Aorta (tissue), 5 donors: ENCODE results near the gene DNAJB11. TPM values are rescaled to one million over a fixed set of nuclear protein-coding genes. Genes with fewer than 3 reads are reported as not detected.

Source experiments
- ATAC-seq: fragments of 200-7000 bp; cut with Tn5 transposase; one replicate; pipeline ENCODE4 v1.9.1; 2022; ENCODE audit warnings: moderate library complexity; ENCODE audit not compliant: low FRiP score
- DNase-seq, 2 donors: peaks; one replicate each; pipeline ENCODE4 v3.0.0-alpha.2; 2020
- H3K27ac ChIP-seq, 2 donors: one replicate each; pipeline ENCODE4 v1.5.1; 2013; ENCODE audit warnings: low read length in 2 of 2, mild to moderate bottlenecking in 2 of 2, moderate library complexity in 2 of 2, control low read depth in 1 of 2, inconsistent platforms in 1 of 2, low read depth in 1 of 2
- H3K27me3 ChIP-seq, 2 donors: one replicate each; pipeline ENCODE4 v1.6.1; 2013; ENCODE audit warnings: control low read depth in 1 of 2, low read length in 1 of 2, mild to moderate bottlenecking in 1 of 2, moderate library complexity in 1 of 2; ENCODE audit not compliant: insufficient read depth in 2 of 2, control insufficient read depth in 1 of 2
- H3K36me3 ChIP-seq, 2 donors: one replicate each; pipeline ENCODE4 v1.6.1; 2013; ENCODE audit warnings: control low read depth in 1 of 2, low read length in 1 of 2, mild to moderate bottlenecking in 1 of 2; ENCODE audit not compliant: insufficient read depth in 2 of 2, control insufficient read depth in 1 of 2
- H3K4me1 ChIP-seq, 2 donors: one replicate each; pipeline ENCODE4 v1.6.1; 2013; ENCODE audit warnings: low read length in 2 of 2, control low read depth in 1 of 2, mild to moderate bottlenecking in 1 of 2, moderate library complexity in 1 of 2; ENCODE audit not compliant: insufficient read depth in 2 of 2, control insufficient read depth in 1 of 2
- H3K4me3 ChIP-seq, 2 donors: one replicate each; pipeline ENCODE4 v1.5.1; 2013; ENCODE audit warnings: low read length in 2 of 2, control low read depth in 1 of 2, mild to moderate bottlenecking in 1 of 2
- H3K9me3 ChIP-seq: one replicate; pipeline ENCODE4 v1.6.1; 2013; ENCODE audit warnings: mild to moderate bottlenecking, low read length; ENCODE audit not compliant: control insufficient read depth
- WGBS, 2 donors: extraction: QIAGEN DNeasy Blood & Tissue Kit; methylation state at CpG; one replicate each; pipeline ENCODE4 v1.1.7; 2013; 5-methylcytosine and 5-hydroxymethylcytosine counted together
- intact Hi-C, 2 donors: fragments of 100-400 bp; cut with DNase I; formaldehyde crosslinking; loops; one replicate each; pipeline versions ENCODE4 v1.14.2 to v1.15.0; 2022
- polyA plus RNA-seq, 2 donors: library from polyadenylated mRNA; stranded (reverse); fragments of 200-250 nt; gene quantifications; one replicate each; pipeline ENCODE4 v1.2.3, GENCODE V29; 2013
- total RNA-seq, 2 donors: library from RNA; stranded (reverse); fragmentation: NEBNext Ultra II Directional; extraction: Animal tissue kit (Norgen Biotek cat#: 25700); gene quantifications; one replicate each; pipeline ENCODE4 v1.2.1, GENCODE V29; 2021
- donor health status: healthy with polysubstance abuse.
- donor health status: Bipolar disorder and iron deficiency.
- donor health status: DM: no; HTN: no; CAD: no.
- donor health status: DM: no; HTN: no; CAD: no.
- donor health status: DM: yes; HTN: yes; CAD: no.

DNAJB11 gene
- total and polyA plus RNA-seq, 4 donors, result 35.0 to 47.0 (median 38.4) TPM

DNA sequence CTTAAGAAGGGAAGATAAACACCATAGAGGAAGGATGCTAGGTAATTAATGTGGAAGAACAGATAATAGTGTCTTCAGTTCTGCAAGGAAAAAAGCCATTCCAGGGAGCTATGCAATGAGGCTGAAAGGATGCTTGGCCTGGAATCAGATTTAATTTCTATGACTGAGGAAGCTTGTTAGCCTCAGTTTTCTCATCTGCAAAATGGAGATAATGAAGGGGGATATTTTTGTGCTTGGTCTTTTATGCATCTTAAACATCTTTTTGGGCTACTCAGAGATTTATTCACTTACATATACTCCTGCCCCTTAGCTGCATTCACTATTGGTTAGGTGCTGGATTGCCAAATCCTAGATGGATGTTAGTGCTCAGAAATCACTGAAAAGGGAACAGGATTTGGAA is 16.7 kb downstream of the DNAJB11 start:
- no peaks in the 10 kb centered on the region for H3K4me1 ChIP-seq
- no peak for DNase-seq
- no peak overlapping the region for H3K27ac ChIP-seq
- intact Hi-C loops, result no loop called here
- H3K36me3 ChIP-seq, result peaks cover 4 to 7% of the 10 kb centered on the region in 2 donors
- H3K9me3 ChIP-seq, result no peaks in the 10 kb centered on the region
- no peak overlapping the region for H3K4me3 ChIP-seq
- no peaks in the 10 kb centered on the region for H3K27me3 ChIP-seq
- ATAC-seq, result no peak

DNA sequence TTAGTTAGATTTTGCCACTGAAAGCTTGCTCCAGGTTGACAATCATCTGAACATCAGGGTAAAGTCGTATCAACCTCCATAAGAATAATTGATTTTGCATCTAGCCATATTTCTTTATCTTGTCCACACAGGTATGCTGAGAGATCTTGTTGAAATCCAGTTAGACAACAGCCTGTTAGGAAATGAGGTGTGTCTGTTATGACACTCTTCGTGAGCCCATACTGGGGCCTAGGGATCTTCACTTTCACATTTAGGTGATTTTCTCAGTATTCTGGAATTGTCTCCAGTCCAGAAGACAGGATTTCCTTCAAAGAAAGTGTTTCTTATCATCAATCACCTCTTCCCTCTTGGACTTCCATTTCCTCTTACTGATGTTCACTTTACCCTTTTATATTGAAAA is 18.1 kb downstream of the DNAJB11 start:
- DNase-seq, result no peak
- no peaks in the 10 kb centered on the region for H3K27me3 ChIP-seq
- no peaks in the 10 kb centered on the region for H3K4me1 ChIP-seq
- intact Hi-C loops, result no loop called here
- WGBS, 2 donors, result 70 to 75% methylated on average over 2 of the region's 2 CpGs
- no peak for ATAC-seq
- peaks cover 3 to 4% of the 10 kb centered on the region in 2 donors for H3K36me3 ChIP-seq
- H3K4me3 ChIP-seq, result no peak overlapping the region
- H3K9me3 ChIP-seq, result no peaks in the 10 kb centered on the region
- H3K27ac ChIP-seq, result no peak overlapping the region

DNA sequence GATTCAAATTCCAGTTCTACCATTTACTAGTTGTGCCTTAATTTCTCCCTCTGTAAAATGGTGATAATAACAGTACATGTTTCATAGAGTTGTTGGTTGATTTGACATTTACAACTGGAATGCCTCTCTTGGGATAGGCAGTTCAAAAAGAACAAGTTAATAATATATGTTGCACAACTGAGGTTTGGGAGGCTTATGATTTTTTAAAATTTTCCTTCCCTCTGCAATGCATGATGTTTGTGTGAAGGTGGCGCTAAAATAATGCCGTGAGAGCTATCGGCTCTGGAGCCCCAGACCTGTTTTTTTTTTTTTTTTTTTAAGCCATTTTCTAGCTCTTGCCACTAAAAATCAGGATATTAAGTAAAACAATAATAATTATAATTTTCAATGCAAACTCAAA is 18.6 kb downstream of the DNAJB11 start:
- no peak for ATAC-seq
- WGBS, 2 donors, result 30 to 36% methylated on average over 3 of the region's 3 CpGs
- DNase-seq, result no peak
- intact Hi-C loops, result no loop called here
- peaks cover 3 to 4% of the 10 kb centered on the region in 2 donors for H3K36me3 ChIP-seq
- H3K4me3 ChIP-seq, result no peak overlapping the region
- H3K27me3 ChIP-seq, result no peaks in the 10 kb centered on the region
- no peak overlapping the region for H3K27ac ChIP-seq
- H3K9me3 ChIP-seq, result no peaks in the 10 kb centered on the region
- no peaks in the 10 kb centered on the region for H3K4me1 ChIP-seq

DNA sequence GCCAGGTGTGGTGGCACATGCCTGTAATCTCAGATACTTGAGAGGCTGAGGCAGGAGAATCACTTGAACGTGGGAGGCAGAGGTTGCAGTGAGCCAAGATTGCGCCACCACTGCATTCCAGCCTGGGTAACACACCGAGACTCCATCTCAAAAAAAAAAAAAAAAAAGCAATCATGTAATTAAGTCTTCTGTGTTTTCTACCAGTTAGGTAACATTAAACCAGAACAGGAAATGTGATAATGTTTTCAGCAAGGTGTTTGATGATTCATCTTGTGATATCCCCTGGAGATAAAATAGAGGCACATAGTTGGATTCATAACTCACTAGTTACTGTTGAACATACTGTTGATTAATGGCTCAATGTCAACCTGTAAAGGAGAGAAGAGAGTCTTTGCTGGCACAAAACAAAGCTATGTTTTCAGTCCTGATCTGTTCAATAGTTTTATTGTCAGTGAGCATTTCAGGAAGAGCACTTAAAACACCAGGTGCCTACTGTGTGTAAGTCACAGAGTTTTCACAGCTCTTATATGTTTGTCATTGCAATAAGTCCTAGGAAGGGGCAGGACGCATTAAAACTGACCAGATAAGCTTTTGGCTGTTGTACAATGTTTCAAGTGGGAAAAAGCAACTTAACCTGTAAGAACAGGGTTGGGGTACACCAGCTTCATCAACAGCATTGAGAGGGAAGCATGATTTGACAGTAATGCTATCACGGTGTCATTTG is 19.5 kb downstream of the DNAJB11 start:
- H3K27me3 ChIP-seq, result no peaks in the 10 kb centered on the region
- ATAC-seq, result no peak
- no peak overlapping the region for H3K4me3 ChIP-seq
- no peak for DNase-seq
- H3K36me3 ChIP-seq, result peaks cover under 1 to 4% of the 10 kb centered on the region in 2 donors
- H3K9me3 ChIP-seq, result no peaks in the 10 kb centered on the region
- H3K27ac ChIP-seq, result no peak overlapping the region
- intact Hi-C loops, result no loop called here
- 55 to 58% methylated on average over 5 of the region's 5 CpGs for WGBS, 2 donors
- H3K4me1 ChIP-seq, result no peaks in the 10 kb centered on the region

DNA sequence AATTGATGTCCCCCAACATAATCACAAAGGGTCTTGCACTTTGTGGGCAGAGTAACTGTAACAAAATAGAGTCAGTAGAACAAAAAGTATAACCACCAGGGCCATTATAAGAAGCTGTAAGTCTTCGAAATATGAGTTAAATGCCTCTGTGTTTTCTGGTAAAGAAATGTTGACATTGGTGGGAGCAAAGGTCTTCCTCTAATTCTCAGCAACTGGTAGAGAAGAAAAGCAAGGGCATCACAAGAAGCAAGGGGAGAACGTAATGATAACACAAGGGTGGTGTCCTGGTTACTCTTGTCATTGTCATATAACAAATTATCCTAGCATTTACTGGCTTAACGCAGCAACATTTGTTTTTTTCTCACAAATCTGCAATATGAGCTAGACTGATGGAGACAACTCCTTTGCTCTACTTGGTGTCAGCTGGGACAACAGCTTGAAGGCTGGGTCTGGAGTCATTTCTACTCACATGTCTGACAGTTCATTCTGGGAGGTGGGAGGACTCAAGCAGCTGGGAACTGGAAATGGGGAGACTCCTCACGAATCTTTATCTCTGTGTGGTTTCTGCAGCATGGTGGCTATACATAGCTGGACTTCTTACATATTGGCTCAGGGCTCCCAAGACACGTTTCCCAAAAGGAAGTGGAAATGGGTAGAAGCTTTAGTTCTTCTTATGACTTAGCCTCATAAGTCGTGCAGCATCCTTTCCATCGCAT is 20.2 kb downstream of the DNAJB11 start:
- intact Hi-C loops, result no loop called here
- no peaks in the 10 kb centered on the region for H3K9me3 ChIP-seq
- 76 to 78% methylated on average over 7 of the region's 7 CpGs for WGBS, 2 donors
- no peaks in the 10 kb centered on the region for H3K4me1 ChIP-seq
- no peak overlapping the region for H3K27ac ChIP-seq
- no peaks in the 10 kb centered on the region for H3K27me3 ChIP-seq
- DNase-seq (no peak), ATAC-seq (no peak)
- no peaks in the 10 kb centered on the region for H3K36me3 ChIP-seq
- no peak overlapping the region for H3K4me3 ChIP-seq

DNA sequence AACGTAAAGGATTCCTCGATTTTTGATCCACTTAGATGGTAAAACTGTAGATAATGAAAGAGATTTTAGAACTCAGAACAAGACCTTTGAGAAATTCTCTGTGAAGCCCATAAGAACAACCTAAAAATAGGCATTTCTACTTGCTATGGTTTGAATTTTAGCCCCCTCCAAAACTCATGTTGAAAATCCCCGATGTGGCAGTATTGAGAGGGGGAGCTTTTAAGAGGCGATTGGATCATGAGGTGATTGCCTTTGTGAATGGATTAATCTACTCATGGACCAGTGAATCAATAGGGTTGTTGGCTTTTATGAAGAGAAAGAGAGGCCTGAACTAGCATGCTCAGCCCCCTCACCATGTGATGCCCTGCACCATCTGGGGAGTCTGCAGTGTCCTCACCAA is 22.2 kb downstream of the DNAJB11 start:
- intact Hi-C loops, result no loop called here
- Histone ChIP-seq H3K4me1 (no peaks in the 10 kb centered on the region), H3K4me3 (no peak overlapping the region), H3K27ac (no peak overlapping the region), H3K36me3 (no peaks in the 10 kb centered on the region), H3K9me3 (no peaks in the 10 kb centered on the region), H3K27me3 (no peaks in the 10 kb centered on the region)
- ATAC-seq (no peak), DNase-seq (no peak)
- 88 to 92% methylated on average over 4 of the region's 4 CpGs for WGBS, 2 donors

DNA sequence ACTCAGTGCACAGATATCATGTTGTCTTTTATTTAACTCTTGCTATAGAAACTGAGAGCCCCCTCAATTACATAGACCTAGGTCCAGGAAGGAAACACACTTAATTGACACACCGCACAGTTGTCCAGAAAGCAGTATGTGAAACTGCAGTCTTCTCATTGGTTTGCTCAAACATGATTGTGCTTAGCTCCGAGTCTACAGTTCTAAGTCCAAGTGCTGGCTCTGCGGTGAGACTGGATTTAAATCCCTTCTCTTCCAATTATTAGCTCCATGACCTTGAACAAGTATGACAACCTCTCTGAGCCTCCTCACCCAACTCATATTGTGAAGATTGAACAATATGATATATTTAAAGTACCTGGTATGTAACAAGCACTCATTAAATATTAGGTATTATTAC is 23.3 kb downstream of the DNAJB11 start:
- H3K27ac ChIP-seq, result no peak overlapping the region
- ATAC-seq (no peak), DNase-seq (no peak)
- no peaks in the 10 kb centered on the region for H3K4me1 ChIP-seq
- intact Hi-C loops, result no loop called here
- WGBS, 2 donors, result 90% methylated on average over 3 of the region's 3 CpGs
- no peaks in the 10 kb centered on the region for H3K36me3 ChIP-seq
- no peaks in the 10 kb centered on the region for H3K27me3 ChIP-seq
- no peak overlapping the region for H3K4me3 ChIP-seq
- H3K9me3 ChIP-seq, result no peaks in the 10 kb centered on the region

DNA sequence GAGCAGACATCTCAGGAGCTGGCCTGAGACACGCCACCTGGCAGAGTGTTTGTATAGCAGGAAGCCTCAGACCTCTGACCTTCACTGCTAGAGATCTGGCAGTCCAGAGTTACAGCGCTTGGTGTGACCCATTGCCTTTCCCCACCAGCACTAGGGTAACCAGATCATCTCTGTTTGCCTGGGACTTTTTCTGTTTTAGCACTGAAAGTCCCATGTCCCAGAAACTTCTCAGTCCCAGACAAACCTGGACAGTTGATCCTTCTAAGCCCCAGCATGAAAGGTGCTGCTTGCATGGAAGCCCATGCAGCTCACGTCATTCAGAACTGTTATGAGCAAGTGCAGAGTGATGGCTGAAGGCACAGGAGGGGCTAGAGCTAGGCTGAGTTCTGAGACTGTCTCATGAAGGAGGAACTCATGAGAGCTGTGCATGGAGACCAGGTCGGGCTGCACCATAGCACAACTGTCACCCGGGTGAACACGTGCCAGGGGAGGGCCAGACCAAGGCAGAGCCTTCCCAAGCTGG is 24.1 kb downstream of the DNAJB11 start:
- WGBS, 2 donors, result 78 to 83% methylated on average over 6 of the region's 6 CpGs
- Histone ChIP-seq H3K27ac (no peak overlapping the region), H3K27me3 (no peaks in the 10 kb centered on the region), H3K36me3 (no peaks in the 10 kb centered on the region), H3K4me3 (no peak overlapping the region), H3K4me1 (no peaks in the 10 kb centered on the region), H3K9me3 (no peaks in the 10 kb centered on the region)
- DNase-seq, result no peak
- no peak for ATAC-seq
- intact Hi-C loops, result no loop called here
